Peyer's patch (tissue), 4 donors: ENCODE data around the gene RASL12.

ENCODE experiments used
- POLR2A ChIP-seq, 2 donors: fragments of 450-650 bp; IDR thresholded peaks; one replicate each; pipeline ENCODE4 v1.5.1; 2017; ENCODE audit warnings: antibody characterized with exemption in 2 of 2, mild to moderate bottlenecking in 2 of 2, moderate library complexity in 2 of 2
- TF ChIP-seq, protein P1 (sequence below), 6 experiments: fragments of 450-650 bp in 4 of 6; fragments of 200-600 bp in 2 of 6; sonication (generic) in 1 of 6; IDR thresholded peaks; one replicate each; pipeline ENCODE4 v1.5.1; 2017 to 2019; ENCODE audit warnings: antibody characterized with exemption in 6 of 6, mild to moderate bottlenecking in 3 of 6, moderate library complexity in 1 of 6

DNA sequence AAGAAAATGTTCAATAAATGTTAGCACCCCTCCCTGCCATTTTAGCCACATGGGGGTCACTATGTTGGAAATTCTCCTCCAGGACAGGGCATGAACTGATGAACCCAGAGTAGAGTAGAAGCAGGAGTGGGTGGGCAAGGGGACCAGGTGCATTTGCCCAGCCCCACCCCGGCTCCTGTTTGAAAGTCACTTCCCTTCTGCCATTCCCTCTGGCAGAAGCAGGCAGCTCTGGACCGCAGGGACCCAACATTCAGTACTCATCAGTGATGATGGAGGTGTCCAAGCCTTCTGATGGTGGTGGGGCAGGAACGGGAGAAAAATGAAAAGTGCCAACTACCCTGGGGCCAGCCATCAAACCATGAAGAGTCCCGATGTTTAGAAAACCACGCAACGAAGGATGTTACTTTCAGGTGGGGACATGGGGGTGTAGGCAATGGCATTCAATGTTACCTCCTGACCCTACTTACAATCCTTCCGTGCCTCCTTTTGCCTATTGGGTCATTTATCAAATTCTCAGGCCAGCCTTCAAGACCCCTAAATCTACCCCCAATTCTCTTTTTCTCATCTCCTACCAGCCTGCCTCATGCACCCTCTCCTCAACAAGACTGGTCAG is 30.0 kb upstream of the RASL12 start:
- TF ChIP-seq, protein P1, sequence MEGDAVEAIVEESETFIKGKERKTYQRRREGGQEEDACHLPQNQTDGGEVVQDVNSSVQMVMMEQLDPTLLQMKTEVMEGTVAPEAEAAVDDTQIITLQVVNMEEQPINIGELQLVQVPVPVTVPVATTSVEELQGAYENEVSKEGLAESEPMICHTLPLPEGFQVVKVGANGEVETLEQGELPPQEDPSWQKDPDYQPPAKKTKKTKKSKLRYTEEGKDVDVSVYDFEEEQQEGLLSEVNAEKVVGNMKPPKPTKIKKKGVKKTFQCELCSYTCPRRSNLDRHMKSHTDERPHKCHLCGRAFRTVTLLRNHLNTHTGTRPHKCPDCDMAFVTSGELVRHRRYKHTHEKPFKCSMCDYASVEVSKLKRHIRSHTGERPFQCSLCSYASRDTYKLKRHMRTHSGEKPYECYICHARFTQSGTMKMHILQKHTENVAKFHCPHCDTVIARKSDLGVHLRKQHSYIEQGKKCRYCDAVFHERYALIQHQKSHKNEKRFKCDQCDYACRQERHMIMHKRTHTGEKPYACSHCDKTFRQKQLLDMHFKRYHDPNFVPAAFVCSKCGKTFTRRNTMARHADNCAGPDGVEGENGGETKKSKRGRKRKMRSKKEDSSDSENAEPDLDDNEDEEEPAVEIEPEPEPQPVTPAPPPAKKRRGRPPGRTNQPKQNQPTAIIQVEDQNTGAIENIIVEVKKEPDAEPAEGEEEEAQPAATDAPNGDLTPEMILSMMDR (IDR thresholded peaks at IDR 0.05), result no peak
- no peak for TF ChIP-seq POLR2A (IDR thresholded peaks at IDR 0.05)
